Iris pigment epithelial cell (primary cell): Measurements from ENCODE around the gene IQGAP1.

ENCODE experiments used
- DNase-seq: peaks from one replicate; pipeline ENCODE4 v3.0.0-alpha.2; 2011; ENCODE audit warnings: low read depth

The IQGAP1 gene

DNA sequence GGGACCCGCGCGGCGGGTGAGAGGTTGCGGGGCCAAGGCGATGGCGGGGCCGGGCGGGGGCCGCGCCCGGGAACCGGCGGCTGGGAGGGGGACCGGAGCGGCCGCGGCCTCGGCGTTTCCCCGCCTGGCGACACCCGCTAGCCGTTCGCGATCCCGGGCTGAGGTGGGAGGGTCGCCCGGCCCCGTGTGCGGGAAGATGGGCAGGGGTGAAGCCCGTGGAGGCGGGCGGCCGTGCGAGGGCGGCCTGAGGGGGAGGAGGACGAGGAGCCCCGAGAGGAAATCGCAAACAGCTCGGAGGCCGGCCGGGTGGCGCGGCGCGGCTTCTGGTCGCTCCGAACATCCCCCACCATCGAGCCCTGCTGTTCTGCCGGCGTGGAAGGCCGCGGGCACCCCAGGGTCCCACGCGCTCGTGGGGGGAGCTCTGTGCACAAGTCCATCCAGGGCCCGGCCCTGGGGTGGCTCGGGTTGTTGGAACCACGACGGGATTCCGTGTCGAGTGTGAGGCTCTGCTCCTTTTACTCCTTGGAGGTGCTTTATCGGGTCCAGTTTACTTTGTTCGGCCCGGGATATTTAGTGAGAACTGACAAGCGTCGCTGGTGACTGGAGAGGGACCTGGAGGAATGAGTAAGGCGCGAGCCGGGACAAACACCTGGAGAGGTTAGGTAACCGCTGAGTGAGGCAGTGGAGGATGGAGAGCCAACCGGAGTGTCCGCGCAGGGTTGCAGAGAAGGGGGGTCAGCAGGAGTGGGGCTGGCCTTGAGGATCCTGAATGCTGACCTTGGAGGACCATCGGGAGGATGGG is 142.4 kb downstream of the IQGAP1 start:
- peak; percentile 40 for DNase-seq

DNA sequence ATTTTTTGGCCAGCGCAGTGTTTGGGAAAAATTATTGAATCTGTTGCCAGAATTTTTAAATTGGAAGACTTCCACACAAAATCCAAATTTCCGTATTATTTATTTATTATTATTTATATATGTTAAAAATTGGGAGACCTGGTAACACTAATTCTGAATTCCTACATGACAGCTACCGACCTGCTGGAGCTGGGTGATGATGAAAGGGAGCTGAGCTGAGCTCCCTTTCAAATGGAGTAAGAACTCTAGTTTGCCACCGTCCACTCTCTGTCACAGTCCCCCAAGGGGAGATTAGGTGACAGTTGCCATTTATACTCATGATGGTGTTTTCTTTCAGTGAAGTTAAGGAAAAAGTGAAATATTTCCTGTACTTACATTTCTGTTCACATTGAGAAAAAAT is 143.1 kb downstream of the IQGAP1 start:
- DNase-seq, result peak; percentile 8

DNA sequence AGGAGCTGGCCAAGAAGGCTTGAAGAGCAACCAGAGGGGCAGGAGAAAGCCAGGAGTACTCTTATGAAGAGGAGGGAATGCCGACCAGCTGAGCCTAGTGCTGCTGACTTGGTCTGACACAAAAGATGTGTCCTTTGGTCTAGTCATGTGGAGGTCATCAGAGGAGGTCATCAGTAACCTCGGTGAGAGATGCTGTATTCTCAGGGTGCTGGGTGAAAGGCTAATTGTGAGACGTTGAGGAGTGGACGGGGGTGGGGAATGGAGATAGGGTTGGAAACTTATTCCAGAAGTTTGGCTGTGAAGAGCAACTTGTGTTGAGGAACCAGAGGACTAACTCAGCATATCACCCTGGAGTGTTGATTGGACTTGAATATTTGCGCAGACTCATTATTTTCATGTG is 147.2 kb downstream of the IQGAP1 start:
- no peak for DNase-seq

DNA sequence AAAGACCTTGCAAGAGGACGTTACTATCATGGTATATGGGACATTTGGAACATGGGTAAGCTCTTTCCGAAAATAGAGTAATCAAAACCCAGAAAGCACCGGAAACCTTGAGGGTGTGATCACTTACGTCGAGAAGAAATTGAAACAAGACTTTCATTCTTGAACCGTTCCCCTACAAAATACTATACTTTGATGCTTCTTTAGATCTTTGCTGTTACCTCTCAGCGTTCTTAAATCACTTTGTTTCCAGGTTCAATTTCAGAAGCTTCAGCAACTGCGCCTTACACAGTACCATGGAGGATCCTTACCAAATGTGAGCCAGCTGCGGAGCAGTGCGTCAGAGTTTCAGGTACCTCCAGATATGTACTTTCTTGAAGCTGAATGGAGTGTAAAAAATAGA is 151.7 kb downstream of the IQGAP1 start:
- no peak for DNase-seq

DNA sequence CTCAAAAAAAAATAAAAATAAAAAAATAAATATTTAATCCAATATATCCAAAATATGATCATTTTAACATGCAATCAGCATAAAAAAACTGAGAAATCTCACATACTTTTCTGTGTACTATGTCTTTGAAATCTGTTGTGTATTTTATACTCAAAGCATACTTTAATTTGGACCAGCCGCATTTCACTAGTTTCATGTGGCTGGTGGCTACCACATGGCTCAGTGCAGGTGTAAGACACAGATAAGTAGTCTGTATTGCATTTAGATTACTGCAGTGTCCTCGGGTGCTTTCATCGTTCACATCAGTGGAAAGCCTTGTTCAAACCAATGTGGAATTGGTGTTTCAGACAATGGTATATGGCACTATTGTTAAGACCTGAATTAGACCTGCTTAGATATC is 152.7 kb downstream of the IQGAP1 start:
- no peak for DNase-seq

DNA sequence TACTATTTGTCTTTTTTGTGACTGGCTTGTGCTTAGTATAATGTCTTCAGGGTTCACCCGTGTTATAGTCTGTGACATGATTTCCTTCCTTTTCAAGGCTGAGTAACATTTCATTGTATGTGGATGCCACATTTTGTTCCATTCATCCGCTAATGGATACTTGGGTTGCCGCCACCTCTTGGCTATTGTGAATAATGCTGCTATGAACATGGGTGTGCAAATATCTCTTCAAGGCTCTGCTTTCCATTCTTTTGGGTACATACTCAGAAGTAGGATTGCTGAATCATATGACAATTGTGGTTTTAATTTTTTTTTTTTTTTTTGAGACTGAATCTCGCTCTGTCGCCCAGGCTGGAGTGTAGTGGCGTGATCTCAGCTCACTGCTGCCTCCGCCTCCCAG is 157.1 kb downstream of the IQGAP1 start:
- no peak for DNase-seq

DNA sequence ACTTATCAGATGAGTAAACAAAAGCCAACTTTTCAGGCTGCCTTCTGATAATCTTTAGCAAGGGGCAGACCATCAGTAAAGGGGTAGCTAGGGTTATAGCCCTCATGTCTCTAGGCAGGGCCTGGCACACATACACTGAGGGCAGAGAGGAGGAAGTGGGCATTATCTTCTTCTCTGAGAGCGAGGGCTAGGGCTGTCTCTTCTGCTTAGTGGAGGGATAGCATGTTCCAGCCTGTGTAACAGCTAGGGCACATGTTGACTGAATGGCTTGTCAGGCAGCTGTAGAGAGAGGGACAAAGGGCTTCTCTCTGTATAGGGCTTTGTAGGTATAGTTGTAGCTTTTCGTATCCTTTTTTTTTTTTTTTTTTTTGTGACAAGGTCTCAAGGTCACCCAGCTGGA is 159.5 kb downstream of the IQGAP1 start:
- no peak for DNase-seq

DNA sequence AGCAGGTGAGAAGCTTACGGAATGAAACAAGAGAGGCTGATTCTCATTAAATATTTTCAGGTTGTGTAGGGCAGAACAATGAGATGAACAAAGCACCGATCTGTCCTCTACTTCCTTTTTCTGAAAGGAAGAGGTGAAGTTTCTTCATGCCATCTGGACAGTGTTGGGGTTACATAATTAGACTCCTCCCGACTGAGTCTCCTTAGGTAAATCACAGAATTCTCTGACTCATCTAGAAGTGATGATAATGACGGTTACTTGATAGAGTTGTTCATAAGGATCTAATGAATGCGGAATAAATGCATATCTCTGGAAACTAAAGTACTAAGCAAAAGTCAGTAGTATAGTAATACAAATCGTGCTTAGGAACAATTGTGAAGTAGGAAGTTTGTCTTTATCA is 162.9 kb downstream of the IQGAP1 start:
- peak; percentile 26 for DNase-seq
